GM18868 (cell line): ENCODE data around the gene DYNC1H1.

Experiments used
- ATAC-seq: cut with Tn5 transposase; IDR thresholded peaks from one replicate; pipeline ENCODE4 v1.9.1; 2021; ENCODE audit warnings: mild to moderate bottlenecking, moderate library complexity; ENCODE audit not compliant: unreplicated experiment

Gene DYNC1H1

DNA sequence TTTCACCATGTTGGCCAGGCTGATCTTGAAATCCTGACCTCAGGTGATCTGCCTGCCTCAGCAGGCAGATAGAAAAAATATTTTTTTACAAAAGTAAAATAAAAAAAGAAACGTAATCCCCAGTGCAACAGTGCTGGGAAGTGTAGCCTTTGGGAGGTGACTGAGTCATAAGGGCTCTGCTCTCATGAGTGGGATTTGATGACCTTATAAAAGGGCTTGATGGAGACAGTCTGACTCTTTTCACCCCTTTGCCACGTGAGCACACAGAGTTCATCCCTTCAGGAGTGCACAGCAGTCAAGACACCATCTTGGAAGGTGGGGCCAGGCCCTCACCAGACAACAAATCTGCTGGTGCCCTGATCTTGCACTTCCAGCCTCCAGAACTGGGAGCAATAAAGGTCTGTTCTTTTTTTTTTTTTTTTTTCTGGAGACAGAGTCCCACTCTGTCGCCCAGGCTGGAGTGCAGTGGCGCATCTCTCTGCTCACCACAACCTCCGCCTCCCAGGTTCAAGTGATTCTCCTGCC is 24.7 kb upstream of the DYNC1H1 start:
- no peak for ATAC-seq

DNA sequence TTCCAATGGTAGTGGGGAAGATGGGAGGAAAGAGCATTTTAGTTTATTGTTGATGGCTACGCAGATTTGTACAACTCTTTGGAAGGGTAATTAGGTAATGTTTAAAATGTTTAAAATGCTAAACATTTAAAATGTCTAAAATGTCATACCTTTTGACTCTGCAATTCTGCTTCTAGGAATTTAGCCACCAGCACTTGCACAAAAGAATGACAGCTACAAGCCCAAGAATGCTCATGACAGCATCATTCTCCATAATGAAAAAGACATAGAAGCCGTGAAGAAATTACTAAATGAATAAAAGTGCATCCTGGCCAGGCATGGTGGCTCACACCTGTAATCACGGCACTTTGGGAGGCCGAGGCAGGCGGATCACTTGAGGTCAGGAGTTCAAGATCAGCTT is 19.9 kb upstream of the DYNC1H1 start:
- ATAC-seq, result no peak

DNA sequence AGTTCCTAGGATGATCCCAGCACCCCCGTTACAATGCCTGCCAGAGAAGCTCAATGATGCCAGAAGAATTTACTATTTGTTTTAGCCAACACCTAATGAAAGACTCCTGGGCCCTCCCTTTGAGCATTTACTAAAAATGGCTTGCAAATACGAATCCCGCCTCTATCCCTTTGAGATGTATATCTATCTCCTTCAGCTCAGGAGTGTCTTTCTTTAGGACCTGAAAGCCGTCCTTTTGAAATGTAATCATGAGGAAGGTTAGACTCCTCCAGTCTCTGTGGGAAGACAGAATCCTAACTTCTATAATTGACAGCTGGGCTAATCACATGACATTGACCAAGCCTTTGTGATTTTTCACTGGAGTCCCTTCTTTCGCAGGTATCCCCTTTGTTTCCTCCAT is 19.2 kb upstream of the DYNC1H1 start:
- ATAC-seq, result no peak

DNA sequence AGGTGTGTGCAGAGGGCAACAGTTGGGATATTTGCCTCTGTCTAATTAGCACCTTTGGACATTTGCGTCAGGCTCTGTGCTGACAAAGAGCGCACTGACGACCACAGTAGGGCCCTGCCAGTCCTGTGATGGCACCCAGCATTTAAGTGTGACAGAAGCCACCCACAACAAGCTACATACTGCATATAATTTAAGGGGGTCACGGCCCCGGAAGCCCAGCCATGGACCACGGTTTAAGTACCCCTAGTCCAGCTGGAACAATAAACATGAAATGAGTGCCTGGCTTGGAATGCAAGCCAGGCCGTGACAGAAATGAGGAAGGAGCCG is 16.8 kb upstream of the DYNC1H1 start:
- ATAC-seq, result peak; percentile 4

DNA sequence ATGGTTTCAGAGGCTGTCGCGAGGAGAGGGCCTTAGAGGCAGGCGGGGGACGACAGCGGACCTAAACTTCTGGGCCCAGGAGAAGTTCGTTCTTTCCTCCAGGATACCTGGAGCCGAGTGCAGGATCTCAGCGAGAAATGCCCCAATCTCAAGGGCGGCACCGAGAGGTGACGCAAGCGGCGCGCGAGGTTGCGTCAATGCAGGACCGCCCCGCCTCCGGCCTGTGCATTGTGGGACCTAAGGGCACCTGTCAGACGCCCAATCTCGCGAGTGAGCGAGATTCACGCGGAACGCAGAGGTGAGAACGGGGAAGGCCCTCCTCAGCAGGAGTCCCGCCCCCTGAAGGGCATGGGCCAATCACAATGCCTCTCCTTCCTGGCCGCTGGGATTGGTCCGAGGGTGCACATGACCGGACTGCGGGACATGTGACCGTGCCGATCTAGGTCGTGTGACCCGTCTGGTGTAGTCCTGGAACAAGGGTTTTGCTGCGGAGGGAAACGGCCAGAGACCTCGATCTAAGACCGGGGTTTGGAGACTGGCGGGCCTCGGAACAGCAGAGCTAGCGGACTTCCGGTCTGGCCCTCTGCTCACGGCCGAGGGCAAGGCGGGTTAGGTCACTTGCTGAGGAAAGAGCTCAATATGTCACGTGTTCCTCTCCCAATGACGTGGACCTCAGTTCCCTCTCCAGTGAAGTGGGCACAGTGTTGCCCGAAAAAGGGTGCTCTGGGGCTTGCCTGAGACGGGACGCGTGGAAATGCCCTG is 16.3 kb upstream of the DYNC1H1 start:
- ATAC-seq, result peak; percentile 97

DNA sequence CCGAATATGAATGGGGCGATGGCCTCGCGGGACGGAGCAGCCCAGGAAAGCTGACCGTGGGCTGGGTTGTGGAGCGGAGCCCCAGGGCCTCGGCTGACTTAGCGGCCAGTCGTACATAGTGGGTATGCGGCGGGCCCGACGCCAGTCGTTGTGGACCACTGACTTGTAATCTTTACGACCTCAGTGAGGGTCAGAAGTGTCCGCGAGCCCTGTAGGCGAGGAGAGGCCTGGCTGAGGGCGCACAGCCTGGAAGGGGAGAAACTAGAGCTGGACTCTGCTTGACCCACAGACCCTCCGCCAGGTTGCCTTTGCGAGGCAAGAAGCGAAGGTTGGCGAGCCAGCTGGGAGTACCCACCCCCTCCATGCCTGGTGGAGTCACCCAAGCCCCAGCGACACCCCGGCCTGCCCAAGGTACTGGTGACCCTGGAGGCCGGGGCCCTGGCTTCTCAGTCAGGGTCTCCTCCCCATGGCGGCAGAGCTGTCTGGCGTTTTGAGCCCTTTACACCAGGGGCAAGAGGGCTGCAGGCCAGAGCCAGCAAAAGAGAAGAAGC is 15.6 kb upstream of the DYNC1H1 start:
- no peak for ATAC-seq

DNA sequence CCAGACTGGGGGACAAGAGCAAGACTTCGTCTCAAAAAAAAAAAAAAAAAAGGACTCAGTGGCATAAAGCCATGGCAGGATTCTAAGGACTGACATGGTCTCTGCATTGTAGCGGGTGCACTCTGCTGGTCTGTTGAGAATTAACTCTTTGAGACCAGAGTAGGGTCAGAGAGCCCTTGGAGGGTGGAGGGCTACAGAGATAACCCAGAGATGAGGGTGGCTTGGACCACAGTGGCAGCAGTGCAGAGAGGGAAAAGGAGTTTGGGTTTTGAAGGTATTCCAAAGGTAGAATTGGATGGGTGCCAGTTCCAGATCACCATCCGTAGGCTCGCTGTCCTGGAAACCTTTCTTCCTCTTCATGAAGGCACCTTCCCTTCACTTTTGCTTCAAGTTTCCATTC is 14.3 kb upstream of the DYNC1H1 start:
- no peak for ATAC-seq

DNA sequence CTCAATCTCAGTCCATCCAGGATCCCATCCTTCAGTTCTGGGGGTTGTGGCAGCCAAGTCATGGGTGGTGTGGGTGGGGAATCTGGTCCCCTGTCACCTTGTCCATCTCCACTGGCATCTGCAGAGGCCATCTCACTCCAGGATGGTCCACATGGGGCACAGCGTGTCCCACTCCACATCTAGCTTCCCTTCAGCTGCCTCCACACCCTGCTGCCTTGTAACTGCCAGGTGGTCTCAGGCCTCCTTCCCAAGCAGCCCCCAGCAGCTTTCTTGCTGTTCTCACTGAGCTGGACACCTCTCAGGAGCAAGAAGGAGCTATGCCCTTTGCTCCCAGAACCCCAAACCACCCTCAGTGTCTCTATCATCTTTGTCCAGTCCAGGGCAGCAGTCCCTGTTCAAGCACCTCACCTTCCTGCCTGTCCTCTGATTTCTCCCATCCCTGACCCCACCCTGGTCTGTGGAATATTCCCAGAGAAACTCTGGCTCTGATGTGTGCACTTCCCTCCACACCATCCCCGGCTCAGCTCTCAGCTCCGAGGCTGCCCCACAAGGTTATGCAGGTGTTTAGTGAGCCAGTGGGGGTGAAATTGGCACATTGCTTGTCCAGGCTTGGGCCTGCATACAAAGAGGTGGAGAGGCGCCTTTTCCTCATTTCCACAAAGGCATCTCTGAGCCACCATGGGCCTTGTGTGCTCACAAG is 13.7 kb upstream of the DYNC1H1 start:
- ATAC-seq, result no peak

DNA sequence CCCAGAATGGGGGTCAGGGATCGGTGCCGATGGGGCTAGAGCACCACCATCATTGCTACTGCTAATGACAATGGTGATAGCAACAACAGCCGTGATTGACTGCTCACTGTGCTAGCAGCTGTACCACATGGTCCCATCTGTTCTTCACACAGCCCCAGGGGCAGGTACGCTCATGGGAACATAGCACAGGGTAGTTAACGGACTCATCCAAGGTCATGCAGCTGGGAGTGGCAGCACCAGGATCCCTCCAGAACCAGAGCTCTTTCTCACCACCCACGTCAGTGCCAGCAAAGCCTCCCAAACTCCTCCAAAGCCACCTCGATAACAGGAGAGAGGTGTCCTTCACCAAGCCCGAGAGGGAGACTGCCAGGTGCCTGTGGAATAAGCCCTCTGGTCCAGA is 11.2 kb upstream of the DYNC1H1 start:
- ATAC-seq, result no peak

DNA sequence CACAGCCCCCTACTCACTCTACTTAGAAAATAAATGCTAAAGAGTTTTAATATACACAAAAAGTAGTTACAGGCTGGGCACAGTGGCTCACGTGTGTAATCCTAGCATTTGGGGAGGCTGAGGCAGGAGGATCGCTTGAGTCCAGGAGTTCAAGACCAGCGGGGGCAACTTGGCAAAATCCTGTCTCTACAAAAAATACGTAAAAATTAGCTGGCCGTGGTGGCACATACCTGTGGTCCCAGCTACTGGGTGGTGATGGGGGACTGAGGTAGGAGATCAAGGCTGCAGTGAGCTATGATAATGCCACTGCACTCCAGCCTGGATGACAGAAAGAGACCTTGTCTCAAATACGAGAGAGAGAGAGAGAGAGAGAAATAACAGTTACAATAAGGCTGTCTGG is 9.9 kb upstream of the DYNC1H1 start:
- no peak for ATAC-seq

DNA sequence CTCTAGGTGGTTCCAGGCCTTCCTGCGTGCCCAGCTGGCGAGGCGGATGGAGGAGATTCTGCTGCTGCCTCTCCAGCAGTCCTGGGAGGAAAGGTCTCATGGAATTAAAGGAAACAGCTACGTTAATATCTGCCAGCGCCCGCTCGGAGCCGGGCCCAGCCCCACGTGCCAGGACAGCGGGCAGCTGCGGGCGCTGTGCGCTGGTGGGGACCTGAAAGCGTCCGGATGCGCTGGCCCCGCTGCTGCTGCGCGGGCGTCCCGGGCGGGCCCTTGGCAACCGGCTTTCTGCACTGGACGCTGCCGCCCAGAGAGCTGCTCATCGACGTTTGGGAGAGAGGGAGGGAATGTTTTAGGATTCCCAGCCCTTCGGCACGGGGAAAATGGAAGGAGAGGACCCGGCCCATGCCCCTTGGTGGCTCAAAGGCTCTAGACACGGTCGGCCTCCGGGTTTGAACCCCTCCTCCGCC is 8.6 kb upstream of the DYNC1H1 start:
- ATAC-seq, result no peak

DNA sequence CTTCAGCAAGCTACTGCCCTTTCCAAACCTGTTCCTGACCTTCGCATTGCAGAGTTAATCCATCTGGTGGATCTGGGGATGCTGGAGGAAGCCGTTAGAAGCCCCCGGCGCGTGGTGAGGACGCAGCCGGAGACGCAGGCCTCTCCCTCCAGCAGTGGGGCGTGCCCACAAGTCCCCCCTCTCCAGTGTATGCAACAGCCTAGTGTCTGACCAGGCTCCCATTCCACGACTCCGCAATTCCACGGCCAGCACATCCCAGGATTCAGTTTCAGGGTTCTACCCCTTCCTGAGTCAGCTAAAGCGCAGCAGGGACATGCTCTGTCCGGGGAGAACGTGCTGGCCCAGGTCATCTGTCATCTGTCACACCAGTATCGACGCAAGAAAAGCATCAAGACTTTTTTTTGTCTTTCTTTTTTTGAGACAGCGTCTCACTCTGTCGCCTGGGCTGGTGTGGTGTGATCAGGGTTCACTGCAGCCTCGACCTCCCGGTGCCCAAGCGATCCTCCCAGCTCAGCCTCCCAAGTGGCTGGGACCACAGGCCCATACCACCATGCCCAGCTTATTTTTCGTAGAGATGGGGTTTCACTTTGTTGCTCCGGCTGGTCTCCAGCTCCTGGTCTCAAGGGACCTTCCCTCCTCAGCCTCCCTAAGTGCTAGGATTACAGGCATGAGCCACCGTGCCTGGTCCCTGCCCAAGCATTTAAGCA is 8.0 kb upstream of the DYNC1H1 start:
- ATAC-seq, result no peak

DNA sequence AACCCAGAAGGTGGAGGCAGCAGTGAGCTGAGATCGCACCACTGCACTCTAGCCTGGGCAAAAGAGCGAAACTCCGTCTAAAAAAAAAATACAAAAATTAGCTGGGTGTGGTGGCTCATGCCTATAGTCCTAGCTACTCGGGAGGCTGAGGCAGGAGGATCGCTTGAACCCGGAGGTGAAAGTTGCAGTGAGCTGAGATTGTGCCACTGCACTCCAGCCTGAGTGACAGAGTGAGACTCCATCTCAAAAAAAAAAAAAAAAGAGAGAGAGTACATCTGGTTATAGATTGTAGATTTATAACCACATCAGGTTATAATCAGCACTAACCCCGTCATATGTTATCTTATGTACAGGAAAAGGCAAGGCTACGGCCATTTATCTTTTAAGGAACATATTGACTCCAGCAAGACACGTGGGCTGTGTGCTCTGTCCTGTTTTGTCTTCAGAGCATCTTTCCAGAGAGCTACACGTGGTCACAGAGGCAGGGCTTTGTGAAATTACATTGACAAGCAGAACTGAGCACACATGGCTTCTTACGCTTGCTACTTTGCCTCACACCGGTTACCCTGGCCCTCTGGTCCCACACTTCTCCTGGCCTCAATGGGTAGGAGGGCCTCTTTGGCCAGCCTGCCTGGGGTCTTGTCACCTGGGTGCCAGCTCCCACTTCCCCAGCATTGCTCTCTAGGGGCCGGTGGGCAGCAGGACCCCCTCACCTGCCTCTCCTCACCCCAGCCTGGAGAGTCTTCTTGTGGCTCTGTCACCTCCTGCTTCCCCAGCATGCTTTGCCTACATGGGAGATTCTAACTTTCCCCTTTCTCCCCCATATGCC is 6.8 kb upstream of the DYNC1H1 start:
- no peak for ATAC-seq

DNA sequence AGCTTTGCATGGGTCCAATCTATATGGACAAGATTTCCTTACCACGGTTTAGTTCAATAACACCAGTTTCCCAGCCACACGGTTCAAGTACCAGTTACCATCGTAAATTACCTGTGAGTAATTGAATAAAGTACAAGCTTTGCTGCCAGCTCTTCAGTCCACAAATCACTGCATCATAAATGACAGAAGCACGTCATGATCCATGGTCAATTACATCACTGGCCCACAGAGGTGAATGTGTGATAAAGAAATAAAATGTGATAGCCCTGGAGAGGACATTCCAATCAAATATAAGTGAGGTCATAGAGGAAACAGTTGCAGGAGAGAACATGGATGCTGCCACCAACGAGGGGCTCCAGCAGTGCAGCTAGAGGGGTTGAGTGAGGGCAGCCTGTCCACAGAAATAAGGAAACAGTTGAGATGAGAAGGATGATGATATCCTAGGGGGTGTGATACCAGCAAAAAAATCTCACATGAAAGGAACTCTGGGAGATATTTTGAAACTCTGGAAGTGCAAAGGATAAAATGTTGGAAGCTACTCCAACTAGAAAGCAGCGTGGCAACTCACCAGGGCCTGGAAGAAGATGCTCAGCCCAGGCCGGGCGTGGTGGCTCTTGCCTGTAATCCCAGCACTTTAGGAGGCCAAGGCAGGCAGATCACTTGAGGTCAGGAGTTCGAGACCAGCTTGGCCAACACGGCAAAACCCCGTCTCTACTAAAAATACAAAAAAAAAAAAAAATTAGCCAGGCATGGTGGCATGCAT is 5.8 kb upstream of the DYNC1H1 start:
- no peak for ATAC-seq

DNA sequence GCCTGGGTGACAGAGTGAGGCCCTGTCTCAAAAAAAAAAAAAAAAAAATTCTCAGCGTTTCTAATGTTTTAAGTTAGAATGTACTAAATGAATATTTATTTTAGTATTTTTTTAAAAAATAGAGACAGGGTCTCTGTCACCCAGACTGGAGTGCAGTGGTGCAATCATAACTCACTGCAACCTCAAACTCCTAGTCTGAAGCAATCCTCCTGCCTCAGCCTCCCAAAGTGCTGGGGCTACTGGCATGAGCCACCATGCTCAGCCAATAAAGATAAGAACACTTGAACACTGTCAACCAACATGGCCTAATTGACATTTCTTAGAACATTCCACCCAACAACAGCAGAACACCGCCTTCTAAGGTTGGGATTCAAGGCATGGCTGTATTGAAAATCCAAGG is 5.1 kb upstream of the DYNC1H1 start:
- ATAC-seq, result no peak

DNA sequence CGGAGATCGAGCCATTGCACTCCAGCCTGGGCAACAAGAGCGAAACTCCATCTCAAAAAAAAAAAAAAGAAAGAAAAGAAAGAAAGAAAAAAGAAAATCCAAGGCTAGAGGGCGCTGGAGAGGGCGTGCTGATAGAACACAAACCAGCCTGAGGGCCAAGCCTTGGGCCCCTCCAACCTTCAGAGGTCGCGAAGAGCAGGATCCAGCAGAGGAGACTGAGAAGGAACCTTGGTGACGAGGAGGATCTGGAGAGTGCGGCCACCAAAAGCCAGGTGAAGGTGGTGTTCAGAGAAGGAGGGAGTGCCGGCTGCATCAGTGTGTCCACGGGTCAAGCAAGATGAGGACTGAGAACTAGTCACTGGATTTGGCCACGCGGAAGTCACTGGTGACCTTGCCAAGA is 4.1 kb upstream of the DYNC1H1 start:
- ATAC-seq, result no peak

DNA sequence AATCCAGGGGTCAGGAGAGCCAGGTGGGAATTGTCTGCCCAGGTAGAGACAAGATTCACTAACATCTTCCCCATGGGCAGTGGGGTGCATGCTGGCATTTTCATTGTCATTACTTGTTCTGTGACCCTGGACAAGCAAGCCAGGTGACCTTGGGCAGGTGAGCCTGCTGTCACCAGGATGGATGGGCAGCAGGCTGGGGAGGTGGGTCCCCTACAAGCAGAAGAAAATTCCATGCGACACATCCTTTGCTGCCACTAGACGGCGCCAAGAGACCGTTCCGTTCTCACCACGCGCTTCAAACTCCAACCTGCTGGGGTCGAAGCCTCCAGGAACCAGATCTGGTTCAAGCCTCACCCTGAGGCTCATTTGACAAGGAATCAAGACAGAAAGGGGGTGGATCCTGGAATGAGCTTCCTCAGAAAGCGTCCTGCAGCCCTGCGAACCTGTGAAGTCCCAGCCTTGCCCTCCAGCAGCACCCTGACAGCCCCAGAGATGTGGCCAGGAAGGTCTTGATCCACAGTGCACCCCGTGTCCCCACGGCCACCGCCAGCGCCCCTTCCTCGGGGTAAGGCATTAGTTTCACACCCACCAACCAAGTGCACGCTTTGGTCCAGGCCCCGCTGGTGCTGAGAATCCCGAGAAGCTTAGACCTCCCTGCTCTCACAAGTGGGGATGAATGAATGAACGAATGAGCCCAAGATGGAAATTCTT is 3.2 kb upstream of the DYNC1H1 start:
- no peak for ATAC-seq

DNA sequence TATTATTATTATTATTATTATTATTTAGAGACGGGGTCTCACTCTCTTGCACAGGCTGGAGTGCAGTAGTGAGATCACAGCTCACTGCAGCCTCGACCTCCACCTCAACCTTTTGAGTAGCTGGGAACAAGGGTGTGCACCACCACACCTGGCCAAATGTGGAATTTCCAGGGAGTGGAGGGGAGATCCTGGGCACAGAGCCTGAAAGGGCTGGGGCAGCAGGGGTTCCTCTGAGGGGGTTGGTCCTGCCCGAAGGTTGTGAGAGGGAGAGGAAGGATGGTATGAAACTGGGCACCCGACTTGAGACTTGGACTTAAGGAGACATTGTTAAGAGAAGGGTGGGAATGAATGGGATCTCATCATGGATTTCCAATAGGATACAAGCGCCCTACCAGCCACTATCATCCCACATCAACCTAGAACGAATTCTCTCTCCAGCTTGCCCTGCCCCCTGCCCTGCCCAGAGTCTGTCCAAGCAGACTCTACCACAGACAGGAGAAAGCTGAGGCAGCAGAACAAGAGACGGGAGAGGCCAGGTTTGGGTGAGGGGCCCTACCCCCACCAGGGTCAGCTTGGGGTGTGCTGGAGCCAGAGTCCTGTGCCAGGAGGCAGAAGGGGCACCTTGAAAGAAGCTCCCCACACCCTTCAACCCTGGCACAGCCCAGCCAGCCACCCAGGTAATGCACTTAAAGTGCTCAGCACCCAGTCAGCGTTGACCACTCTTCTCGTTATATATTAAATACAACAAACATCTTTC is 2.4 kb upstream of the DYNC1H1 start:
- no peak for ATAC-seq

DNA sequence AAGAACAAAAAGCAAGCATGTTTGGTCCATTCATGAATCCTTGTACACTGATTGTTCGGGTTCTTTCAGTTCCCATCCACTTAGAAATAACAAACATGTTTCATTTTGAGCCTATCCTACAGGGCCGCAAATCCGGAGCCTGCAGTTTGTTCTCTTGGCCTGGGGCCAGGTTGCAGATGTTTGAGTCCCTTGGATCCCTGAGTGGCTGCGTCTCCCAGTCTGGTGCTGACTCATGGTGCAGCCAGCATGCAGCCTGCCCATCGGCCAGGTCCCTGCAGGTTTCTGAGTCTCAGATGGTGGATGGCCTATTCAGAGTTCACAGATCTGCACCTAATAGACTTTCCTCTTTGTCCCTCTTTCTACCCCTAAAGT is 1.9 kb upstream of the DYNC1H1 start:
- no peak for ATAC-seq
